HEK293T (cell line): ENCODE measurements around the gene CKM.

Experiments used
- ARNT ChIP-seq: fragments of 450-650 bp; IDR thresholded peaks from 2 replicates; pipeline ENCODE4 v1.6.1; 2017; ENCODE audit warnings: mild to moderate bottlenecking
- FOXM1 ChIP-seq: fragments of 450-650 bp; IDR thresholded peaks from 2 replicates; pipeline ENCODE4 v1.6.1; 2017; ENCODE audit warnings: mild to moderate bottlenecking, borderline replicate concordance
- SUZ12 ChIP-seq: fragments of 450-650 bp; IDR thresholded peaks from 2 replicates; pipeline ENCODE4 v1.6.1; 2016; ENCODE audit warnings: mild to moderate bottlenecking
- TARDBP ChIP-seq: fragments of 450-650 bp; IDR thresholded peaks from 2 replicates; pipeline ENCODE4 v1.6.1; 2016
- TF ChIP-seq, protein P1 (sequence below): fragments of 450-650 bp; IDR thresholded peaks from 2 replicates; pipeline ENCODE4 v1.6.1; 2016

DNA sequence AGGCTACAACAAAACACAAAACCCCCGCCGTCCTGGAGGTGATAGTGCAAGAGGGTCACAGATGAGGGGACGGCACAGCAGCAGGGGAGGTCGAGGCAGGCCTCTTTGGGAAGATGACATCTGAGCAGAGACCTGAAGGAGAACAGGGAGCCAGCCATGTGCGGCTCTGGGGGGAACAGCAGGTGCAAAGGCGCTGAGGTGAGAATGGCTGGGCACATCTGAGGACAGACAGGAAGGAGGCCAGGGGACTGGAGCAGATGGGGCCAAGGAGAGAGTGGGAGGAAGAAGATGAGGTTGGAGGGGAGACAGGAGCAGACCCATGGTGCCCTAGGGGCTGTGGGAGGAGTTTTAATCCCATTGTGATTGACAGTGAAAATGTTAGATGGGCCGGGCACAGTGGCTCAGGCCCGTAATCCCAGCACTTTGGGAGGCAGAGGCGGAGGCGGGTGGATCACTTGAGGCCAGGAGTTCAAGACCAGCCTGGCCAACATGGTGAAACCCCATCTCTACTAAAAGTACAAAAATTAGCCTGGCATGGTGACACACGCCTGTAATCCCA, 1.8 kb upstream of the CKM start:
- TF ChIP-seq SUZ12, result no peak
- no peak for TF ChIP-seq ARNT
- no peak for TF ChIP-seq TARDBP
- TF ChIP-seq FOXM1, result no peak
- TF ChIP-seq, protein P1, sequence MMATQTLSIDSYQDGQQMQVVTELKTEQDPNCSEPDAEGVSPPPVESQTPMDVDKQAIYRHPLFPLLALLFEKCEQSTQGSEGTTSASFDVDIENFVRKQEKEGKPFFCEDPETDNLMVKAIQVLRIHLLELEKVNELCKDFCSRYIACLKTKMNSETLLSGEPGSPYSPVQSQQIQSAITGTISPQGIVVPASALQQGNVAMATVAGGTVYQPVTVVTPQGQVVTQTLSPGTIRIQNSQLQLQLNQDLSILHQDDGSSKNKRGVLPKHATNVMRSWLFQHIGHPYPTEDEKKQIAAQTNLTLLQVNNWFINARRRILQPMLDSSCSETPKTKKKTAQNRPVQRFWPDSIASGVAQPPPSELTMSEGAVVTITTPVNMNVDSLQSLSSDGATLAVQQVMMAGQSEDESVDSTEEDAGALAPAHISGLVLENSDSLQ, result peak; percentile 74
